ENCODE results near the gene POR.
"Not testable (repeated sequence)": the region's sequence is repeated elsewhere in the genome, so short reads cannot be mapped to it uniquely, and the experiment has no call there.

The POR gene

DNA sequence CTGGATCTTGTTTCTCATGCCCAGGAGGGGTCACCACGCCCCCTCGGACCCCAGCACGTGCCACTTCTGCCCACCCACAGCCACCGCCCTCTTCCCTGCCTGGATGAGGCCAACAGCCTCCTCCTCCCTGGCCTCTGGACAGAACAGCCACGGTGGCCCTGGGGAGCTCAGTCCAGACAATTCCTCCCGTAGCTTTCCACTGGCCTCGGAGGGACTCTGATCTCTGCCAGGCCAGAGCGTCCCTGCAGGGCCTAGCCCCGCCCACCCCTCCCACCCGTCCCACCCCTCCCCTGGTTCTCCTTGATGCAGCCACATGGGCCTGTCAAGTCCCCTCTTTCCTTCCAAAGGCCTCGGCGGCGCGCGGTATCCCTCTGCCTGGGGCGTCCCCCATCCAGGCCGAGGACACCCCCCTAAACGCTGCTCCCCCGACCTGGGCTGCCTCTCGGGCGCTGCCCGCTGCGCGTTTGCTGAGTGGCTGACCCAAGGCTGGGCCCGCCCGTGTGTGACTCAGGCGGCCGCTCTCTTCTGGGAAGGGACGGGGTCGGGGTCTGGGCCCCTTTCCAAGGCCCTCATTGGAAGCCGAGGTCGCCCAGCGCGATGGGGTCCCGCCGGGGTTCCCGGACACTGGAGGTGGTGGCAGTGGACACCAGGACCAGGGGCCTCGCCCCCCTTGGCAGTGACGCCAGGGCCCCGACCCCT is 78.9 kb downstream of the POR start:
- H3K27ac Mint-ChIP-seq (ENCODE audit: low read depth) = peak overlapping the region; percentile 69
- ATAC-seq (replicated peaks; ENCODE audit: extremely low read depth, poor library complexity, severe bottlenecking) = peak; percentile 21
- H3K36me3 Mint-ChIP-seq (ENCODE audit: insufficient read depth) = peaks cover 8% of the 10 kb centered on the region
- peaks cover 41% of the 10 kb centered on the region for H3K4me1 Mint-ChIP-seq
- DNase-seq (ENCODE audit: low spot score in 2 of 2) = no peak
- peak overlapping the region; percentile 78 for H3K4me3 Mint-ChIP-seq
- H3K9me3 Mint-ChIP-seq = no peaks in the 10 kb centered on the region
- H3K27me3 Mint-ChIP-seq = no peaks in the 10 kb centered on the region

DNA sequence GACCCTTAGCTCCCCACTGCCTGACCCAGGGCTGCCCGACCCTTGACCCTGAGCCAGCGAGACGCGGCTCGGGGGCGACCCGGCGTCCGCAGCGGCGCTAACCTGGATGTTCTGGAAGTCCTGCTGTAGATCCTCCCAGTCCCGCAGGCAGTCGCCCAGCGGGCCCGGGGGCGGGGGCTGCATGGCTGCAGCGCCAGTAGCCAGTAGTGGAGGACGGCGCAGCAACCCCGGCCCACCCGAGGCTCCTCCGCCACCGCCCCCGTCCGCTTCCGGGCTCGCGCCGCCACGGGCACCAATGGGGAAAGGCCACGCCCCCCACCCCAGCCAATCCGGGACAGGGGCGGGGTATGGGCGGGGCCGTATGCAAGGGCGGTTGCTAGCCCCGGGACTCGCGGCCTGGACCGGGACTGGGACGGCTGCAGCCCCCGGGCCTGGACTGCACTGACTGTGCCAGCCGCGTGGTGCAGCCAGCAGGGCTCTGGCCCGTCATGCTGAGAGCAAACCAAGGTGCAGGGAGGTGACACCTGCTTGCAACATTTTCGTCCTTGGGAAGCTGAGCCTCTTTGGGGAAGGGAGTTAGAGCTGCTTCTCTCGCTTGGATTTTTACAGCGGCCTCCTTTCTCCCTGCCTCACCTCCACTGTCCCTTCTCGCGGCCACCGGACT is 79.6 kb downstream of the POR start, which contains the start of gene TMEM120A:
Gene TMEM120A (minus strand): TSS at position 208 of the 664 bp plus-strand sequence. CDS start 25 bp downstream, at position 183.
- DNase-seq (ENCODE audit: low spot score in 2 of 2) = peak; percentile 83 to 84
- ATAC-seq (replicated peaks; ENCODE audit: extremely low read depth, poor library complexity, severe bottlenecking) = peak; percentile 98
- no peaks in the 10 kb centered on the region for H3K27me3 Mint-ChIP-seq
- peaks cover 11% of the 10 kb centered on the region for H3K36me3 Mint-ChIP-seq (ENCODE audit: insufficient read depth)
- H3K27ac Mint-ChIP-seq (ENCODE audit: low read depth) = peak within 1 kb of the TSS; percentile 69
- no peaks in the 10 kb centered on the region for H3K9me3 Mint-ChIP-seq
- H3K4me1 Mint-ChIP-seq = peaks cover 39% of the 10 kb centered on the region
- H3K4me3 Mint-ChIP-seq = peak within 1 kb of the TSS; percentile 78

DNA sequence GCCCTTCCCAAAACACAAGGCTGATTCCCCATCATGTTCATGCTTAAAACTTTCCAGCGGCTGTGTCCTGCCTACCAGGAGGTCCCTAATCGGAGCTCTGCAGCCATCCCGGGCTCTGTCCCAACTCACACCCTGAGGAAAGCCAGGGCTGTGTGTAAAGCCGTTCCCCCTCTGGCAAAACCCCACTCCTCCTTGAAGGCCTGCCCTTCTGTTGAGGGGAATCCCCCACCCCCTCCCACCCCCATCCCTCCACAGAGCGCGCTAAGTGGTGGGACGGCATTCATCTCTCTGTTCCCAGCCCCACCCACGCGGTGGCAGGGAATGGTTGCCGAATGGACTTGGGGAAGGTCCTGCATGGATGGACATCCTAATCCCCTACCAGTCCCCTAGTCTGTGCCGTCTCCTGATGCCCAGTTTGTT is 80.1 kb downstream of the POR start:
- H3K9me3 Mint-ChIP-seq = no peaks in the 10 kb centered on the region
- H3K27me3 Mint-ChIP-seq = no peaks in the 10 kb centered on the region
- H3K27ac Mint-ChIP-seq (ENCODE audit: low read depth) = no peak overlapping the region
- ATAC-seq (replicated peaks; ENCODE audit: extremely low read depth, poor library complexity, severe bottlenecking) = no peak
- peak overlapping the region; percentile 78 for H3K4me3 Mint-ChIP-seq
- peaks cover 34% of the 10 kb centered on the region for H3K4me1 Mint-ChIP-seq
- DNase-seq (ENCODE audit: low spot score in 2 of 2) = no peak
- peaks cover 11% of the 10 kb centered on the region for H3K36me3 Mint-ChIP-seq (ENCODE audit: insufficient read depth)

DNA sequence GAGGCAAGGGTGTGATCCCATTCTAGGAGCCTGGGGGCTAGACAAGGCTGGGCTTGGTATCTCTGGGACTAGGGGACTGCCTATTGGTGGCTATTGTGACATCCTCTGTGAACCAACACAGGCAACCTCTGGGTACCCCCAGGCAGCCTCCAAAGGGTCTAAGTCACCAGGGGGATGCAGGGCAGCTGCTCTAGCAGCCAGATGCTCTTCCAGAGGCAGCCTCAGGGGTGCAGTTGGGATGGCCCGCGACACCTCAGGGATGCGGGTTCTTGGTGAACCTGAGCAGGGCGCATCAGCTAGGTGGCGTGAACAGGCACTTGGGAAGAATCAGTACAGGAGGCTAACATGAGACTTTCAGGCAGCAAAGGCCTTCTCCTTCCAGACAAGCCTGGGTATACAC is 81.0 kb downstream of the POR start:
- Mint-ChIP-seq H3K4me3 (peak overlapping the region; percentile 78), H3K27ac (ENCODE audit: low read depth) (no peak overlapping the region), H3K36me3 (ENCODE audit: insufficient read depth) (peaks cover 14% of the 10 kb centered on the region), H3K27me3 (no peaks in the 10 kb centered on the region), H3K9me3 (no peaks in the 10 kb centered on the region), H3K4me1 (peaks cover 25% of the 10 kb centered on the region)
- no peak for ATAC-seq (replicated peaks; ENCODE audit: extremely low read depth, poor library complexity, severe bottlenecking)
- no peak for DNase-seq (ENCODE audit: low spot score in 2 of 2)

DNA sequence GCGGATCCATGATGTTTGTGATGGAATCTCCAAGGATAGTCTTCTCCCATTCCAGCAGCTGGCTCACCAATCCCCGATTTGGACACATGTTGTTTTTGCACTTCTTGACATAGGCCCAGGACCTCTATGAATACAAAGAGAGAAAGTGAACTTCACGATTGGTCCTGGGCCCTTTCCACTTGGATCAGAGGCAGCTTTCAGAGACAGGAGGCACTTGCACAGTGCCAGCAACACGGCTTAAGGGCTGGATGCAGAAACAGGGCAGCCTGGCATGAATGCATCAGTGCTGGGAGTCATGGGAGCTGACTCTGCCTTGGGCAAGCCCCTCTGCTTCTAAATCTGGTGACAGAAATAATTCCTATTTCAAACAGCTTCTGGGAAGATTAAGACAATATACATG is 81.5 kb downstream of the POR start:
- Mint-ChIP-seq H3K27ac (ENCODE audit: low read depth) (no peak overlapping the region), H3K4me3 (no peak overlapping the region), H3K36me3 (ENCODE audit: insufficient read depth) (peaks cover 14% of the 10 kb centered on the region), H3K4me1 (peaks cover 22% of the 10 kb centered on the region), H3K9me3 (no peaks in the 10 kb centered on the region), H3K27me3 (no peaks in the 10 kb centered on the region)
- no peak for DNase-seq (ENCODE audit: low spot score in 2 of 2)
- ATAC-seq (replicated peaks; ENCODE audit: extremely low read depth, poor library complexity, severe bottlenecking) = no peak

DNA sequence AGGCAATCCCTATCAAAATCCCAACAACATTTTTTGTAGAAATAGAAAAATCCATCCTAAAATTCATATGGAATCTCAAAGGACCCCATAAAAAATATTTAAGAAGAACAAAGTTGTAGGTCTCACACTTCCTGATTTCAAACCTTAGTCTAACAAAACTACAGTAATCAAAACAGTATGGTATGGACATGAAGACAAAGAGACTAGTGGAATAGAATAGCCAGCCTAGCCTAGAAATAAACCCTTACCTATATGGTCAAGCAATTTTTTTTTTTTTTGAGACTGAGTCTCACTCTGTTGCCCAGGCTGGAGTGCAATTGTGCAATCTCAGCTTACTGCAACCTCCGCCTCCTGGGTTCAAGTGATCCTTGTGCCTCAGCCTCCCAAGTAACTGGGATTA is 83.1 kb downstream of the POR start:
- Mint-ChIP-seq H3K4me1 (peaks cover 19% of the 10 kb centered on the region), H3K27ac (ENCODE audit: low read depth) (no peak overlapping the region), H3K27me3 (no peaks in the 10 kb centered on the region), H3K36me3 (ENCODE audit: insufficient read depth) (peaks cover 13% of the 10 kb centered on the region), H3K9me3 (no peaks in the 10 kb centered on the region), H3K4me3 (no peak overlapping the region)
- DNase-seq (ENCODE audit: low spot score in 2 of 2) = no peak
- ATAC-seq (replicated peaks; ENCODE audit: extremely low read depth, poor library complexity, severe bottlenecking) = no peak

DNA sequence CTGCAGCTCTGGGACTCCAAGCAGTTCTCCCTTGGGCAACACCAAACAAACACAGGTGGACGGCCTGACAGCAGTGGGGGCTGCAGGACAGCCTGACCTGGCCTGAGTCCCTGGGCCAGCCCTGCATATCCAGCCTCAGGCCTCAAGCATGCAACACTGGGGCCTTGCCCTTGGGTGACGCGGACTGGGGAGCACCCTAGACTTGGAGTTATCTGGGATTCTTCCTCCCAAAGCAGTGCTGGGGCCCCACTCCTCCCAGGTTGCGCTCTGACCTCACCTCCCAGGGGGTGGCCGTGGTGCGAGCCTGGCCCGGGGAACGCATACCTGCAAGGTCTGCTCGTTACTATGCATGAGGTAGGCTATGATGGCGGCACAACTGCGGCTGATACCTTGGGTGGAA is 85.6 kb downstream of the POR start:
- H3K4me3 Mint-ChIP-seq = no peak overlapping the region
- ATAC-seq (replicated peaks; ENCODE audit: extremely low read depth, poor library complexity, severe bottlenecking) = no peak
- H3K36me3 Mint-ChIP-seq (ENCODE audit: insufficient read depth) = peaks cover 17% of the 10 kb centered on the region
- no peaks in the 10 kb centered on the region for H3K9me3 Mint-ChIP-seq
- no peak overlapping the region for H3K27ac Mint-ChIP-seq (ENCODE audit: low read depth)
- H3K27me3 Mint-ChIP-seq = no peaks in the 10 kb centered on the region
- peaks cover 13% of the 10 kb centered on the region for H3K4me1 Mint-ChIP-seq
- DNase-seq (ENCODE audit: low spot score in 2 of 2) = no peak

DNA sequence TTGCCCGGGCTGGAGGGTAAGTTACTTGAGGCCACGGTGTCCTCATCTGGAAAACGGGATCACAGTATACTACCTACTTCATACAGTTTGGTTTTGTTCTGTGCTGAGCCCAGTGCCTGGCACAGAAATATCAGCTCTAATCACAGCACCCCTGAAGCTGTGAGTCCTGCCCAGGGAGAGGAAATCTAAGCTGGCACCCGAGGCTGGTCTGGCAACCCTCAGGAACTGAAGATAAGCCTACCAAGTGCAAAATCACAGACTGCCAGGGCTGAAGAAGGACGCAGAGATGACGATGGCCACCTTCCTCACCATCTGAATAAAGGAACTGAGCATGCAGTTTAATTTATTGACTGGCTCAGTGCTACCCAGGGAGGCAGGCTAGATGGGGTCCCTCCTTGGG is 87.2 kb downstream of the POR start:
- DNase-seq (ENCODE audit: low spot score in 2 of 2) = no peak
- ATAC-seq (replicated peaks; ENCODE audit: extremely low read depth, poor library complexity, severe bottlenecking) = no peak
- Mint-ChIP-seq H3K27me3 (no peaks in the 10 kb centered on the region), H3K27ac (ENCODE audit: low read depth) (no peak overlapping the region), H3K4me3 (no peak overlapping the region), H3K9me3 (no peaks in the 10 kb centered on the region), H3K4me1 (peaks cover 2% of the 10 kb centered on the region), H3K36me3 (ENCODE audit: insufficient read depth) (peaks cover 15% of the 10 kb centered on the region)

DNA sequence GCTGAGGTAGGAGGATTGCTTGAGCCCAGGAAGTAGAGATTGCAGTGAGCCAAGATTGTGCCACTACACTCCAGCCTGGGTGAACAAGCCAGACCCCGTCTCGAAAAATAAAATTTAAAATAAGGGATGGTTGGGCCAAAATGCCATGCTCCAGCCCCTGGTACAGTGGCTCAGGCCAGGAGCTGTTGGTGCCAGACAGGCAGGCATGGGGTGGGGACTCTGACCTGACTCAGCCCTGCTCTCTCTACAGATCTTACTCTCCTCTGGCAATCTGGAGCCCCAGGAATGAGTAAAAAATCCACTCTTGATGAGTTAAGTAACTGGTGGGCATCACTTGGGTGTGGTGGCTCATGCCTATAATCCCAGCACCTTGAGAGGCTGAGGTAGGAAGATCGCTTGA is 87.9 kb downstream of the POR start:
- H3K27me3 Mint-ChIP-seq = no peaks in the 10 kb centered on the region
- ATAC-seq (replicated peaks; ENCODE audit: extremely low read depth, poor library complexity, severe bottlenecking) (no peak), DNase-seq (ENCODE audit: low spot score in 2 of 2) (no peak)
- no peaks in the 10 kb centered on the region for H3K4me1 Mint-ChIP-seq
- no peak overlapping the region for H3K27ac Mint-ChIP-seq (ENCODE audit: low read depth)
- H3K9me3 Mint-ChIP-seq = no peaks in the 10 kb centered on the region
- peaks cover 14% of the 10 kb centered on the region for H3K36me3 Mint-ChIP-seq (ENCODE audit: insufficient read depth)
- no peak overlapping the region for H3K4me3 Mint-ChIP-seq

DNA sequence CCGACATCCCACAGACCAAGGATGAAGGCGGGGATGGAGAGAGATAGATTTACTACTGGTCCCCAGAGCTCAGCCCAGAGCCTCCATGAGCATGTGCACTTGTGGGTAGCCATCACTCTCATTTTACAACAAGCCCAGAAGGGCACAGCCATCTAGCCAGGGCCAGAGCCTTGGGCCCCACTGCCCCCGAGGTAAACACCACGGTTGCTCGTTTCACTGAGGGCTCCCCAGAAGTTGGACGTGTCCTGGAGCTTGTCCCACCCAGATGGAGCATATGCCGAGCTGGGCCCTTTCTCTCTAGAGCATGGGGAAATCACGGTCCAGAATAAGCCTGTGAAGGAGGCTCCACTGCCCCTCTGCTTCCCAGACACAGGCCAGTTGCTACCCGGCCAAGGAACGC is 88.4 kb downstream of the POR start:
- Mint-ChIP-seq H3K9me3 (no peaks in the 10 kb centered on the region), H3K4me1 (peaks cover 4% of the 10 kb centered on the region), H3K27me3 (no peaks in the 10 kb centered on the region), H3K36me3 (ENCODE audit: insufficient read depth) (peaks cover 13% of the 10 kb centered on the region), H3K4me3 (no peak overlapping the region), H3K27ac (ENCODE audit: low read depth) (no peak overlapping the region)
- DNase-seq (ENCODE audit: low spot score in 2 of 2) (no peak), ATAC-seq (replicated peaks; ENCODE audit: extremely low read depth, poor library complexity, severe bottlenecking) (no peak)

DNA sequence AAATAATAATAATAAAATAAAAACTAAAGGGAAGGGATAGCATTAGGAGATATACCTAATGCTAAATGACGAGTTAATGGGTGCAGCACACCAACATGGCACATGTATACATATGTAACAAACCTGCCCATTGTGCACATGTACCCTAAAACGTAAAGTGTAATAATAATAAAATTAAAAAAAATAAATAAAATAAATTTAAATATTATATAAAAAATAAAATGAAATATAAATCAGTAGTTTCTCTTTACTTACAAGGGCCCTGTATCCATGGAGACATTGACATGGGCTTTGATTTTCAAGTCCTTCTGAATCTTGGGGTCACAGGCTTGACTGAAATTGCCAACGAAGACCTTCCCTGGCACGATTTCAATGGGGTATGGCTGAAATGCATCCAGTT is 90.0 kb downstream of the POR start:
- not testable (repeated sequence) for H3K27me3 Mint-ChIP-seq; H3K27ac Mint-ChIP-seq (ENCODE audit: low read depth); ATAC-seq (replicated peaks; ENCODE audit: extremely low read depth, poor library complexity, severe bottlenecking); H3K4me3 Mint-ChIP-seq; DNase-seq (ENCODE audit: low spot score in 2 of 2); H3K9me3 Mint-ChIP-seq
- Mint-ChIP-seq H3K4me1 (peaks cover 20% of the 10 kb centered on the region), H3K36me3 (ENCODE audit: insufficient read depth) (peaks cover 10% of the 10 kb centered on the region)

DNA sequence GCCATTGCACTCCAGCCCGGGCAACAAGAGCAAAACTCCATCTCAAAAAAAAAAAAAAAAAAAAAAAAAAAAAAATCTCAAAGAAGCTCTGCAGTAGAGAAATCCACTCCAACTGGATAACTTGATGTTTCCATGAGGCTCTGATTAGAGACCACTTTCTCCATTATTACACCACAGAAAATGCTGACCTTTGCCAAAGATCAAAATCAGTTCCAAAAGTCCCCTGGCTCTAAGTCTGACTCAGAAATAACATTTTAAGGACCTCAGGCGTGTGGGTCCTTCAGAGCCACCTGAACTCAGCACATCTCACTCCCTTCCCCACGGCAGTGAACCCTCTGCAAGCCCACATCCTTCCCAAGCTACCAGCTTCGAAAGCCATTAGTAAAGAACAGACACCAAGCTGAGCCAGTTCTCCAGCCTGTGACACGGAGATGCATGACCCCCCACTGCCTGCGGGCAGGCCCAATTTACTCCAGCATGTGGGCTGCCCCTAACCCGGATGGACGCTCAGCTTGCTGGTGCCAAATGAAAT is 93.3 kb downstream of the POR start:
- Mint-ChIP-seq H3K27me3 (no peaks in the 10 kb centered on the region), H3K36me3 (ENCODE audit: insufficient read depth) (peaks cover 7% of the 10 kb centered on the region), H3K4me1 (peaks cover 33% of the 10 kb centered on the region), H3K27ac (ENCODE audit: low read depth) (peak overlapping the region; percentile 86), H3K4me3 (peak overlapping the region; percentile 70), H3K9me3 (no peaks in the 10 kb centered on the region)
- DNase-seq (ENCODE audit: low spot score in 2 of 2) (no peak), ATAC-seq (replicated peaks; ENCODE audit: extremely low read depth, poor library complexity, severe bottlenecking) (peak; percentile 55)
